HEK293 (cell line): ENCODE measurements around the gene TSSK6.
A peak's percentile ranks its signal among the peaks of the same experiment; 100 is the strongest.

Source experiments
- CTCF ChIA-PET: fragments of 350-600 bp; formaldehyde crosslinking; extraction: SDS; loops from one replicate; lab custom pipeline; 2021; ENCODE audit warnings: antibody characterized with exemption; lab: Yijun Ruan, JAX
- POLR2A ChIA-PET: fragments of 300-600 bp; formaldehyde crosslinking; extraction: SDS; loops from one replicate; lab custom pipeline; 2020; ENCODE audit warnings: antibody characterized with exemption, inconsistent platforms; lab: Yijun Ruan, JAX
- H3K27ac ChIP-seq: fragments of 200-500 bp; sonication (Bioruptor generic); 2 replicates; pipeline ENCODE4 v1.5.1; 2014; ENCODE audit warnings: low read depth, low read length, control low read depth, inconsistent platforms; ENCODE audit errors: extremely low read depth
- H3K36me3 ChIP-seq, 2 experiments: fragments of 200-500 bp in 1 of 2; sonication (Bioruptor generic) in 1 of 2; 1 replicate in 1 of 2; 2 replicates in 1 of 2; pipeline ENCODE4 v1.5.1; 2014 to 2017; ENCODE audit warnings: inconsistent platforms in 2 of 2, low read length in 2 of 2; ENCODE audit not compliant: control insufficient read depth in 2 of 2, insufficient read depth in 1 of 2
- H3K4me1 ChIP-seq: fragments of 200-500 bp; sonication (Bioruptor generic); 2 replicates; pipeline ENCODE4 v1.5.1; 2014; ENCODE audit warnings: mild to moderate bottlenecking, low read length, inconsistent platforms; ENCODE audit not compliant: control insufficient read depth, insufficient read depth
- H3K4me3 ChIP-seq: 2 replicates; pipeline ENCODE4 v1.5.1; 2011; ENCODE audit warnings: low read depth, mild to moderate bottlenecking, control low read depth, low read length, moderate library complexity
- H3K9me3 ChIP-seq: fragments of 200-500 bp; sonication (Bioruptor generic); 2 replicates; pipeline ENCODE4 v1.5.1; 2014; ENCODE audit warnings: low read depth, low read length, inconsistent platforms; ENCODE audit not compliant: control insufficient read depth, insufficient read depth
- EGR2 ChIP-seq: fragments of 450-650 bp; formaldehyde crosslinking; IDR thresholded peaks from 2 replicates; pipeline ENCODE4 v1.5.1; 2016; ENCODE audit warnings: low read depth, missing biosample characterization, missing genetic modification characterization
- FEZF1 ChIP-seq: fragments of 450-650 bp; formaldehyde crosslinking; IDR thresholded peaks from 2 replicates; pipeline ENCODE4 v1.5.1; 2016; ENCODE audit warnings: missing biosample characterization, missing genetic modification characterization
- GLIS2 ChIP-seq: fragments of 450-650 bp; formaldehyde crosslinking; IDR thresholded peaks from 2 replicates; pipeline ENCODE4 v1.5.1; 2016; ENCODE audit warnings: missing biosample characterization, missing genetic modification characterization
- KLF8 ChIP-seq: fragments of 450-650 bp; formaldehyde crosslinking; IDR thresholded peaks from 2 replicates; pipeline ENCODE4 v1.5.1; 2016; ENCODE audit warnings: missing biosample characterization, missing genetic modification characterization
- OVOL3 ChIP-seq: fragments of 450-650 bp; formaldehyde crosslinking; IDR thresholded peaks from 2 replicates; pipeline ENCODE4 v1.5.1; 2016; ENCODE audit warnings: missing biosample characterization, missing genetic modification characterization
- PRDM1 ChIP-seq: fragments of 450-650 bp; formaldehyde crosslinking; IDR thresholded peaks from 2 replicates; pipeline ENCODE4; 2016; ENCODE audit warnings: missing biosample characterization, missing genetic modification characterization
- TCF7L2 ChIP-seq: IDR thresholded peaks from 2 replicates; pipeline ENCODE4 v1.6.1; 2011; ENCODE audit warnings: low read depth, mild to moderate bottlenecking, inconsistent platforms, low read length, moderate library complexity, borderline replicate concordance
- ZBTB8A ChIP-seq: fragments of 450-650 bp; formaldehyde crosslinking; IDR thresholded peaks from 2 replicates; pipeline ENCODE4 v1.5.1; 2016; ENCODE audit warnings: missing biosample characterization, missing genetic modification characterization
- ZFHX2 ChIP-seq: fragments of 450-650 bp; formaldehyde crosslinking; conservative IDR thresholded peaks from 2 replicates; pipeline ENCODE4 v1.5.1; 2016; ENCODE audit warnings: missing biosample characterization, missing genetic modification characterization
- ZNF23 ChIP-seq: fragments of 450-650 bp; formaldehyde crosslinking; IDR thresholded peaks from 2 replicates; pipeline ENCODE4 v1.5.1; 2016; ENCODE audit warnings: missing biosample characterization, missing genetic modification characterization, borderline replicate concordance
- ZNF292 ChIP-seq: fragments of 450-650 bp; formaldehyde crosslinking; IDR thresholded peaks from 2 replicates; pipeline ENCODE4 v1.5.1; 2016; ENCODE audit warnings: low read depth, missing biosample characterization, missing genetic modification characterization, borderline replicate concordance
- ZNF311 ChIP-seq: fragments of 450-650 bp; formaldehyde crosslinking; IDR thresholded peaks from 2 replicates; pipeline ENCODE4 v1.5.1; 2017; ENCODE audit warnings: missing biosample characterization, missing genetic modification characterization, borderline replicate concordance
- ZNF341 ChIP-seq: fragments of 450-650 bp; formaldehyde crosslinking; IDR thresholded peaks from 2 replicates; pipeline ENCODE4; 2016; ENCODE audit warnings: low read depth, missing biosample characterization, missing genetic modification characterization
- ZNF366 ChIP-seq: fragments of 450-650 bp; formaldehyde crosslinking; conservative IDR thresholded peaks from 2 replicates; pipeline ENCODE4 v1.5.1; 2016; ENCODE audit warnings: missing biosample characterization, missing genetic modification characterization
- ZNF394 ChIP-seq: fragments of 450-650 bp; formaldehyde crosslinking; IDR thresholded peaks from 2 replicates; pipeline ENCODE4 v1.5.1; 2016; ENCODE audit warnings: missing biosample characterization, missing genetic modification characterization, mild to moderate bottlenecking, moderate library complexity, borderline replicate concordance
- ZNF501 ChIP-seq: fragments of 450-650 bp; formaldehyde crosslinking; IDR thresholded peaks from 2 replicates; pipeline ENCODE4 v1.5.1; 2016; ENCODE audit warnings: missing biosample characterization, missing genetic modification characterization
- ZNF624 ChIP-seq: fragments of 450-650 bp; formaldehyde crosslinking; IDR thresholded peaks from 2 replicates; pipeline ENCODE4 v1.5.1; 2017; ENCODE audit warnings: missing biosample characterization, missing genetic modification characterization
- ZNF660 ChIP-seq: fragments of 450-650 bp; IDR thresholded peaks from 2 replicates; pipeline ENCODE4 v1.5.1; 2018; ENCODE audit warnings: missing biosample characterization, mild to moderate bottlenecking, missing genetic modification characterization
- ZNF791 ChIP-seq: fragments of 450-650 bp; formaldehyde crosslinking; IDR thresholded peaks from 2 replicates; pipeline ENCODE4 v1.5.1; 2016; ENCODE audit warnings: missing biosample characterization, missing genetic modification characterization
- TF ChIP-seq, protein P1 (sequence below): fragments of 450-650 bp; formaldehyde crosslinking; IDR thresholded peaks from 2 replicates; pipeline ENCODE4 v1.5.1; 2016; ENCODE audit warnings: missing biosample characterization, missing genetic modification characterization
- TF ChIP-seq, protein P2 (sequence below): fragments of 450-650 bp; formaldehyde crosslinking; IDR thresholded peaks from 2 replicates; pipeline ENCODE4 v1.5.1; 2016; ENCODE audit warnings: missing biosample characterization, missing genetic modification characterization
- TF ChIP-seq, protein P3 (sequence below): fragments of 450-650 bp; formaldehyde crosslinking; IDR thresholded peaks from 2 replicates; pipeline ENCODE4 v1.5.1; 2016; ENCODE audit warnings: missing biosample characterization, missing genetic modification characterization
- TF ChIP-seq, protein P4 (sequence below): fragments of 450-650 bp; formaldehyde crosslinking; IDR thresholded peaks from 2 replicates; pipeline ENCODE4 v1.5.1; 2016; ENCODE audit warnings: missing biosample characterization, missing genetic modification characterization
- TF ChIP-seq, protein P5 (sequence below): fragments of 450-650 bp; formaldehyde crosslinking; IDR thresholded peaks from 2 replicates; pipeline ENCODE4 v1.5.1; 2017; ENCODE audit warnings: missing biosample characterization, missing genetic modification characterization

The TSSK6 gene

DNA sequence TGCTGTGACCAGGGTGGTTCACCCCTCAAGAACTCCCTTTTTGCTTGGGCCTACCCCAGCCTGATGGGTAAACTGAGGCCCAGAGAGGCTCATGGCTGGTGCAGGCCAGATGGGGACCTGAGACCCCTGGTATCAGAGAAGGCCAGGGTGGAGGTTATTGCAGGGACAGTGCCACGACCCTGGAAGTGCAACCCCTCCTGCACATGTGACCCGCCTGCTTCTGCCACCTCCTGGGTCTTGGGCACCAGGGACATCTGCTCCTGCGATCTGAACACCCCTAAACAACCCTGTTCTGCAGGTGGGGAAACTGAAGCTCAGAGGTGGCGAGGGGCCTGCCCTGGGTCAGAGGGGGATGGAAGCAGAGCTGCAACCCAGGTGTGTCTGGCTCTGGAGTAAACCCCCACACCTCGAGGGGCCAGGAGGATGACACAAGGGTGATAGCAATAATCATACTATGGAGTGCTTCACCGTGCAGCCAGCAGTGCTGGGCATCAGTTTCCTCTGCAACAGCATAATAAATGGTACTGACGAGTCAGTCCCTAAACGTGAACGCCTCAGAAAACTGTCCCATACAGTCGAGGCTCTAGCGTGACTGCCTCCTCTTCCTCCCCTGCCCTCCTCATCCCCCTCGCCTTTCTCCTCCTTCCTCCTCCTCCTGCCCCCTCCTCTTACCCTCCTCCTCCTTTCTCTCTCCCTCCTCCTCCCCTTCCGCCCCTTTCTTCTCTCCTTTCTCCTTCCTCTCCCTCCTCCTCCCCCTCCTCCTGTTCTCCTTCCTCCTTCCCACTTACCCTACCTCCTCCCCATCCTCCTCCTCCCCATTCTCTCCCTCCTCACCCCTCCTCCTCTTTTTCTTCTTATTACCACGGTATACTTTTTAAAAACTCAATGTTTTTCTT is 17.7 kb upstream of the TSSK6 start (continued):
- TF ChIP-seq, protein P1, sequence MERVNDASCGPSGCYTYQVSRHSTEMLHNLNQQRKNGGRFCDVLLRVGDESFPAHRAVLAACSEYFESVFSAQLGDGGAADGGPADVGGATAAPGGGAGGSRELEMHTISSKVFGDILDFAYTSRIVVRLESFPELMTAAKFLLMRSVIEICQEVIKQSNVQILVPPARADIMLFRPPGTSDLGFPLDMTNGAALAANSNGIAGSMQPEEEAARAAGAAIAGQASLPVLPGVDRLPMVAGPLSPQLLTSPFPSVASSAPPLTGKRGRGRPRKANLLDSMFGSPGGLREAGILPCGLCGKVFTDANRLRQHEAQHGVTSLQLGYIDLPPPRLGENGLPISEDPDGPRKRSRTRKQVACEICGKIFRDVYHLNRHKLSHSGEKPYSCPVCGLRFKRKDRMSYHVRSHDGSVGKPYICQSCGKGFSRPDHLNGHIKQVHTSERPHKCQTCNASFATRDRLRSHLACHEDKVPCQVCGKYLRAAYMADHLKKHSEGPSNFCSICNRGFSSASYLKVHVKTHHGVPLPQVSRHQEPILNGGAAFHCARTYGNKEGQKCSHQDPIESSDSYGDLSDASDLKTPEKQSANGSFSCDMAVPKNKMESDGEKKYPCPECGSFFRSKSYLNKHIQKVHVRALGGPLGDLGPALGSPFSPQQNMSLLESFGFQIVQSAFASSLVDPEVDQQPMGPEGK (tag by site-specific recombination), result peak; percentile 27; the same call in 1 of the 2 replicates
- TF ChIP-seq EGR2 (tag by site-specific recombination) (peak; percentile 92), GLIS2 (tag by site-specific recombination) (no peak), TCF7L2 (no peak), PRDM1 (tag by site-specific recombination) (peak; percentile 49; the same call in 1 of the 2 replicates), ZNF501 (tag by site-specific recombination) (no peak), ZNF394 (tag by site-specific recombination) (no peak), OVOL3 (tag by site-specific recombination) (no peak), ZNF341 (tag by site-specific recombination) (no peak), ZNF660 (tag by site-specific recombination) (no peak), ZNF23 (tag by site-specific recombination) (no peak), ZNF366 (tag by site-specific recombination) (peak; percentile 59)
- TF ChIP-seq, protein P2, sequence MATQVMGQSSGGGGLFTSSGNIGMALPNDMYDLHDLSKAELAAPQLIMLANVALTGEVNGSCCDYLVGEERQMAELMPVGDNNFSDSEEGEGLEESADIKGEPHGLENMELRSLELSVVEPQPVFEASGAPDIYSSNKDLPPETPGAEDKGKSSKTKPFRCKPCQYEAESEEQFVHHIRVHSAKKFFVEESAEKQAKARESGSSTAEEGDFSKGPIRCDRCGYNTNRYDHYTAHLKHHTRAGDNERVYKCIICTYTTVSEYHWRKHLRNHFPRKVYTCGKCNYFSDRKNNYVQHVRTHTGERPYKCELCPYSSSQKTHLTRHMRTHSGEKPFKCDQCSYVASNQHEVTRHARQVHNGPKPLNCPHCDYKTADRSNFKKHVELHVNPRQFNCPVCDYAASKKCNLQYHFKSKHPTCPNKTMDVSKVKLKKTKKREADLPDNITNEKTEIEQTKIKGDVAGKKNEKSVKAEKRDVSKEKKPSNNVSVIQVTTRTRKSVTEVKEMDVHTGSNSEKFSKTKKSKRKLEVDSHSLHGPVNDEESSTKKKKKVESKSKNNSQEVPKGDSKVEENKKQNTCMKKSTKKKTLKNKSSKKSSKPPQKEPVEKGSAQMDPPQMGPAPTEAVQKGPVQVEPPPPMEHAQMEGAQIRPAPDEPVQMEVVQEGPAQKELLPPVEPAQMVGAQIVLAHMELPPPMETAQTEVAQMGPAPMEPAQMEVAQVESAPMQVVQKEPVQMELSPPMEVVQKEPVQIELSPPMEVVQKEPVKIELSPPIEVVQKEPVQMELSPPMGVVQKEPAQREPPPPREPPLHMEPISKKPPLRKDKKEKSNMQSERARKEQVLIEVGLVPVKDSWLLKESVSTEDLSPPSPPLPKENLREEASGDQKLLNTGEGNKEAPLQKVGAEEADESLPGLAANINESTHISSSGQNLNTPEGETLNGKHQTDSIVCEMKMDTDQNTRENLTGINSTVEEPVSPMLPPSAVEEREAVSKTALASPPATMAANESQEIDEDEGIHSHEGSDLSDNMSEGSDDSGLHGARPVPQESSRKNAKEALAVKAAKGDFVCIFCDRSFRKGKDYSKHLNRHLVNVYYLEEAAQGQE, result no peak
- TF ChIP-seq, protein P3, sequence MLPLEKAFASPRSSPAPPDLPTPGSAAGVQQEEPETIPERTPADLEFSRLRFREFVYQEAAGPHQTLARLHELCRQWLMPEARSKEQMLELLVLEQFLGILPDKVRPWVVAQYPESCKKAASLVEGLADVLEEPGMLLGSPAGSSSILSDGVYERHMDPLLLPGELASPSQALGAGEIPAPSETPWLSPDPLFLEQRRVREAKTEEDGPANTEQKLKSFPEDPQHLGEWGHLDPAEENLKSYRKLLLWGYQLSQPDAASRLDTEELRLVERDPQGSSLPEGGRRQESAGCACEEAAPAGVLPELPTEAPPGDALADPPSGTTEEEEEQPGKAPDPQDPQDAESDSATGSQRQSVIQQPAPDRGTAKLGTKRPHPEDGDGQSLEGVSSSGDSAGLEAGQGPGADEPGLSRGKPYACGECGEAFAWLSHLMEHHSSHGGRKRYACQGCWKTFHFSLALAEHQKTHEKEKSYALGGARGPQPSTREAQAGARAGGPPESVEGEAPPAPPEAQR (tag by site-specific recombination), result no peak

DNA sequence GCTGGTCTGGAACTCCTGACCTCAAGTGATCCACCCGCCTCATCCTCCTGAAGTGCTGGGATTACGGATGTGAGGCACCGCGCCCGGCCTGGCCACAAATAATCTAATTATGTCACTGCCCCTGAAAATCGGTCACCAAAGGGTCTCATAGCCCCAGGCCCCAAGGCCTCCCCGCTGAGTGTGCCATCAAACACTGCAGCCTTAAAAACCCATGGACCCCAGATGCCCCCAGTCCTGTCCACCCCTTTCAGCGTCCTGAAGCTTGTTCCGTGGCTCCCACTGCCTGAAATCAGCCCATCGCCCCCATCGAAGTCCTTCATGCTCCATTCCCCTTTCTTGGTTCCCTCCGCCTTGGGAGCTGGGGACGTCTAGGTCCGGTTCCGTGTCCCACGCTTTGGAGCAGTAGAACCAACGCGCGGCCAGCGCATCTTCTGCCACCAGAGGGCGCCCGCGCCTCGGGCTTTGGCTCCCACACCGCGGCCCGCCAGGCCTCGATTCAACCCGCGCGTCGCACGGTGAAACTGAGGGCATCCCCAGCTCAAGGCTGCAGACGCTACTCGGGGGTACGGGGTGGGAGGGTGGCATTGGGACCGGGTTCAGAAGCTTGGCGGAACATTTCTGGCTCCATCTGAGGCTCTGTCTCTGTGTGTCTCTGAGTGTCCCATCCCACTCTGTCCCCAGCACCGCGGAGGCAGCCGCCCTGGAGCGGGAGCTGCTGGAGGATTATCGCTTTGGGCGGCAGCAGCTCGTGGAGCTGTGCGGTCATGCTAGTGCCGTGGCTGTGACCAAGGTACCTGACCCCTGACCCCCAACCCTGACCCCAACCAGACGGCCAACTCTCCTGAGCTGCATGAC is 16.8 kb upstream of the TSSK6 start:
- Histone ChIP-seq H3K9me3 (no peaks in the 10 kb centered on the region), H3K4me1 (no peaks in the 10 kb centered on the region), H3K4me3 (no peak overlapping the region), H3K27ac (no peak overlapping the region), H3K36me3 (peaks cover 10 to 53% of the 10 kb centered on the region in 2 experiments; a peak in 2 of 3 replicates)
- POLR2A ChIA-PET, result interaction anchor here (0.8 to 1.6 kb wide), 5 partner anchors 16 to 113 kb away, joined by 3 to 7 read pairs (median 3); partner anchors contain the start of gene NDUFA13
- CTCF ChIA-PET, result interaction anchor here (0.6 to 7.3 kb wide), 26 partner anchors 9 to 911 kb away, joined by 3 to 75 read pairs (median 4); partner anchors contain the start of genes GMIP and LPAR2
- TF ChIP-seq FEZF1 (tag by site-specific recombination) (no peak), ZNF791 (no peak), ZNF624 (tag by site-specific recombination) (no peak), ZNF311 (tag by site-specific recombination) (no peak), ZNF292 (tag by site-specific recombination) (no peak), KLF8 (tag by site-specific recombination) (no peak), ZFHX2 (tag by site-specific recombination) (peak; percentile 30; the same call in 1 of the 2 replicates), ZBTB8A (tag by site-specific recombination) (no peak)
- TF ChIP-seq, protein P4, sequence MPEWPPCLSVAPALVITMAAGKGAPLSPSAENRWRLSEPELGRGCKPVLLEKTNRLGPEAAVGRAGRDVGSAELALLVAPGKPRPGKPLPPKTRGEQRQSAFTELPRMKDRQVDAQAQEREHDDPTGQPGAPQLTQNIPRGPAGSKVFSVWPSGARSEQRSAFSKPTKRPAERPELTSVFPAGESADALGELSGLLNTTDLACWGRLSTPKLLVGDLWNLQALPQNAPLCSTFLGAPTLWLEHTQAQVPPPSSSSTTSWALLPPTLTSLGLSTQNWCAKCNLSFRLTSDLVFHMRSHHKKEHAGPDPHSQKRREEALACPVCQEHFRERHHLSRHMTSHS (tag by site-specific recombination), result no peak
- TF ChIP-seq, protein P5, sequence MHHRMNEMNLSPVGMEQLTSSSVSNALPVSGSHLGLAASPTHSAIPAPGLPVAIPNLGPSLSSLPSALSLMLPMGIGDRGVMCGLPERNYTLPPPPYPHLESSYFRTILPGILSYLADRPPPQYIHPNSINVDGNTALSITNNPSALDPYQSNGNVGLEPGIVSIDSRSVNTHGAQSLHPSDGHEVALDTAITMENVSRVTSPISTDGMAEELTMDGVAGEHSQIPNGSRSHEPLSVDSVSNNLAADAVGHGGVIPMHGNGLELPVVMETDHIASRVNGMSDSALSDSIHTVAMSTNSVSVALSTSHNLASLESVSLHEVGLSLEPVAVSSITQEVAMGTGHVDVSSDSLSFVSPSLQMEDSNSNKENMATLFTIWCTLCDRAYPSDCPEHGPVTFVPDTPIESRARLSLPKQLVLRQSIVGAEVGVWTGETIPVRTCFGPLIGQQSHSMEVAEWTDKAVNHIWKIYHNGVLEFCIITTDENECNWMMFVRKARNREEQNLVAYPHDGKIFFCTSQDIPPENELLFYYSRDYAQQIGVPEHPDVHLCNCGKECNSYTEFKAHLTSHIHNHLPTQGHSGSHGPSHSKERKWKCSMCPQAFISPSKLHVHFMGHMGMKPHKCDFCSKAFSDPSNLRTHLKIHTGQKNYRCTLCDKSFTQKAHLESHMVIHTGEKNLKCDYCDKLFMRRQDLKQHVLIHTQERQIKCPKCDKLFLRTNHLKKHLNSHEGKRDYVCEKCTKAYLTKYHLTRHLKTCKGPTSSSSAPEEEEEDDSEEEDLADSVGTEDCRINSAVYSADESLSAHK, result no peak
